HCT116 (cell line): ENCODE data around the gene C12orf57. TPM values are rescaled to one million over a fixed set of nuclear protein-coding genes. Genes with fewer than 3 reads are reported as not detected.

Experiments used
- ATAC-seq: fragments of 200-7000 bp; cut with Tn5 transposase; 2 replicates; pipeline ENCODE4 v1.9.1; 2020; ENCODE audit warnings: mild to moderate bottlenecking, moderate library complexity
- BruUV-seq: library from RNA; stranded (reverse); fragments of 400-500 nt; replicated peaks from 2 replicates; lab custom pipeline; 2021; lab: Mats Ljungman, UMichigan
- CTCF ChIA-PET: fragments of 300-600 bp; sonication (Branson Sonifier 250); formaldehyde crosslinking; loops from one replicate; lab custom pipeline; 2021; ENCODE audit warnings: antibody characterized with exemption; lab: Charles Lee
- POLR2A ChIA-PET: fragments of 300-600, 350-600 bp; sonication (Branson Sonifier 250); formaldehyde crosslinking; loops from one replicate; lab custom pipeline; 2021; ENCODE audit warnings: antibody characterized with exemption; lab: Charles Lee
- RAD21 ChIA-PET, 2 experiments: fragments of 300-600 bp; sonication (Branson Sonifier 250); formaldehyde crosslinking; loops; one replicate each; lab custom pipeline; 2023; ENCODE audit warnings: low total read pairs in 2 of 2; ENCODE audit not compliant: uncharacterized antibody in 2 of 2, unreplicated experiment in 2 of 2, low non-redundant PET in 1 of 2; lab: Charles Lee
- DNase-seq: peaks from one replicate; pipeline ENCODE4 v3.0.0-alpha.2; 2010; ENCODE audit warnings: low read depth, low spot score
- H2AFZ ChIP-seq: fragments of 200-600 bp; shearing (Covaris generic), sonication (generic); 2 replicates; pipeline ENCODE4 v1.6.1; 2017; ENCODE audit warnings: low read depth, mixed run types, mixed read lengths, antibody characterized with exemption, low read length; ENCODE audit not compliant: poor library complexity, severe bottlenecking
- H3K27ac ChIP-seq: 2 replicates; pipeline ENCODE4 v1.5.1; 2012; ENCODE audit warnings: low read depth, low read length
- H3K27me3 ChIP-seq: fragments of 200-600 bp; sonication (generic); 2 replicates; pipeline ENCODE4 v1.6.1; 2016; ENCODE audit warnings: mixed run types, low read length, mixed read lengths; ENCODE audit not compliant: insufficient read depth
- H3K36me3 ChIP-seq, 2 experiments: fragments of 200-500 bp in 1 of 2; fragments of 200-600 bp in 1 of 2; sonication (Bioruptor generic) in 1 of 2; sonication (generic) in 1 of 2; 2 replicates each; pipeline versions ENCODE4 v1.5.1 to v1.6.1; 2014 to 2016; ENCODE audit warnings: low read length in 2 of 2, inconsistent platforms in 1 of 2, mixed read lengths in 1 of 2, mixed run types in 1 of 2; ENCODE audit not compliant: insufficient read depth in 2 of 2, control insufficient read depth in 1 of 2
- H3K4me1 ChIP-seq, 2 experiments: fragments of 200-600 bp in 1 of 2; sonication (generic) in 1 of 2; 2 replicates each; pipeline versions ENCODE4 v1.5.1 to v1.6.1; 2012 to 2017; ENCODE audit warnings: low read length in 2 of 2, inconsistent platforms in 1 of 2, mild to moderate bottlenecking in 1 of 2, mixed read lengths in 1 of 2, mixed run types in 1 of 2, moderate library complexity in 1 of 2; ENCODE audit not compliant: insufficient read depth in 2 of 2, control insufficient read depth in 1 of 2
- H3K4me2 ChIP-seq: fragments of 200-600 bp; sonication (generic); 2 replicates; pipeline ENCODE4 v1.6.1; 2017; ENCODE audit warnings: mixed run types, low read length, mixed read lengths
- H3K4me3 ChIP-seq, 2 experiments: fragments of 200-600 bp in 1 of 2; sonication (generic) in 1 of 2; replicated peaks in 1 of 2; 2 replicates each; pipeline ENCODE4 v1.5.1; 2011 to 2016; ENCODE audit warnings: low read length in 2 of 2, control low read depth in 1 of 2, low read depth in 1 of 2, mild to moderate bottlenecking in 1 of 2, mixed read lengths in 1 of 2, mixed run types in 1 of 2
- H3K79me2 ChIP-seq: fragments of 200-600 bp; sonication (generic); 2 replicates; pipeline ENCODE4 v1.6.1; 2017; ENCODE audit warnings: mild to moderate bottlenecking, mixed run types, low read length, moderate library complexity, mixed read lengths; ENCODE audit not compliant: insufficient read depth
- H3K9ac ChIP-seq: fragments of 200-600 bp; sonication (generic); 2 replicates; pipeline ENCODE4 v1.6.1; 2016; ENCODE audit warnings: low read length, mixed read lengths
- H3K9me2 ChIP-seq: fragments of 200-600 bp; sonication (generic), shearing (Covaris generic); 2 replicates; pipeline ENCODE4 v1.6.1; 2017; ENCODE audit warnings: mixed run types, mild to moderate bottlenecking, moderate library complexity; ENCODE audit not compliant: insufficient read depth
- H3K9me3 ChIP-seq, 2 experiments: fragments of 200-500 bp in 1 of 2; fragments of 200-600 bp in 1 of 2; sonication (Bioruptor generic) in 1 of 2; sonication (generic) in 1 of 2; 2 replicates each; pipeline ENCODE4 v1.6.1; 2014 to 2017; ENCODE audit warnings: low read length in 2 of 2, mixed read lengths in 2 of 2, inconsistent platforms in 1 of 2, low read depth in 1 of 2, mild to moderate bottlenecking in 1 of 2, mixed run types in 1 of 2, moderate library complexity in 1 of 2; ENCODE audit not compliant: control insufficient read depth in 1 of 2, insufficient read depth in 1 of 2
- H4K20me1 ChIP-seq: fragments of 200-600 bp; sonication (generic), shearing (Covaris generic); 2 replicates; pipeline ENCODE4 v1.6.1; 2017; ENCODE audit warnings: mixed run types, mild to moderate bottlenecking, moderate library complexity; ENCODE audit not compliant: insufficient read depth
- CEBPB ChIP-seq: IDR thresholded peaks from 2 replicates; pipeline ENCODE4 v1.6.1; 2012; ENCODE audit warnings: low read depth
- JUND ChIP-seq: IDR thresholded peaks from 2 replicates; pipeline ENCODE4 v1.6.1; 2012
- POLR2A ChIP-seq: IDR thresholded peaks from 2 replicates; pipeline ENCODE4 v1.7.0; 2011; ENCODE audit warnings: borderline replicate concordance; ENCODE audit not compliant: insufficient read depth, insufficient read length; ENCODE audit errors: extremely low read depth
- POLR2AphosphoS5 ChIP-seq: IDR thresholded peaks from 2 replicates; pipeline ENCODE4 v1.6.1; 2011; ENCODE audit warnings: mild to moderate bottlenecking, low read depth, low read length, moderate library complexity
- RAD21 ChIP-seq: IDR thresholded peaks from 2 replicates; pipeline ENCODE4 v1.6.1; 2012; ENCODE audit warnings: low read depth, mild to moderate bottlenecking
- TCF7L2 ChIP-seq: IDR thresholded peaks from 2 replicates; pipeline ENCODE4 v1.7.0; 2011; ENCODE audit warnings: borderline replicate concordance, inconsistent platforms; ENCODE audit not compliant: insufficient read depth, insufficient read length; ENCODE audit errors: extremely low read depth
- YY1 ChIP-seq: IDR thresholded peaks from 2 replicates; pipeline ENCODE4 v1.6.1; 2011; ENCODE audit warnings: low read length, low read depth, moderate library complexity, mild to moderate bottlenecking; ENCODE audit not compliant: insufficient replicate concordance; ENCODE audit errors: extremely low read depth
- ZFX ChIP-seq: fragments of 450-650 bp; IDR thresholded peaks from 2 replicates; pipeline ENCODE4 v1.6.1; 2017
- intact Hi-C: fragments of 100-400 bp; cut with micrococcal nuclease; formaldehyde crosslinking; loops from 2 replicates; pipeline ENCODE4 v1.10.0; 2022
- total RNA-seq: library from RNA; stranded (reverse); gene quantifications from one replicate; pipeline ENCODE4 v1.2.1, GENCODE V29; 2021; ENCODE audit not compliant: unreplicated experiment
- TF ChIP-seq, protein P1 (sequence below): IDR thresholded peaks from 2 replicates; pipeline ENCODE4 v1.6.1; 2011; ENCODE audit warnings: mild to moderate bottlenecking, low read length, moderate library complexity; ENCODE audit not compliant: insufficient replicate concordance; ENCODE audit errors: extremely low read depth

Gene C12orf57
- total RNA-seq, 1 experiment from 2014 or later, result 202 TPM

DNA sequence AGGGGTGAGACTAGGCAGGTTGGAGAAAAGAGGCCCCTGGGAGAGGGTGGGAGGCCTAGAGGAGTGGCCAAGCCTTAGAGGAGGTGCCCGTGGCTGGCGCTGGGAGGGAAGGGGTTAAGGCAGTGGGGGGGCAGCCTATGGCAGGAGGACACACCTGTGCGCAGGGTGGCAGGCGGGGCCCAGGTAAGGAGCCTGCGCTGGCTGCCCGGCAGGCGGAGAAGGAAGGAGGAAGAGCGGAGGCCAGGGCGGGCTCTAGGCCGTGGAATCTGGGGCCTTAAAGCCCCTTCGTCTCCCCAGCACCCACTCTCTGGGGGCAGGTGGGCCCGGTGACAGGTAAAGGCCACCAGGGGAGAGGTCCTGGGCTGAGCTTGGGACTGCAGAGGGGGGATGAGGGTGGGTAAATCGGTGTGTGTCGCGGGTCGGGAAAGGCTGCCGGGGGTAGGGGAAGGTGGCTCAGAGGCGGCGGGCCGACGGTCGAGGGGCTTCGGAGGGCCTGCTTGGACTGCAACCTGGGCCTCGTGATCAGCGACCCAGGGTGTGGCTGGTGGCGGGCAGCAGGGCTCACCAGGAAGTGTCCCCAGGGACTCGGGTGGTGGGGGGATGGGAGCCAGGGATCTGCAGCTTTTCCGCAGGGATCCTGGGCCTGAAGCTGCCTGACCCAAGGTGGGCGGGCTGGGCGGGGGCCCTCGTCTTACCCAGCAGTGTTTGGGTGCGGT lies 19.4 kb downstream of the C12orf57 start:
- Histone ChIP-seq H4K20me1 (peaks cover 8% of the 10 kb centered on the region; the same call in 1 of the 2 replicates), H3K9ac (peak overlapping the region; percentile 100), H3K27ac (peak overlapping the region; percentile 97), H2AFZ (no peak overlapping the region), H3K9me2 (no peaks in the 10 kb centered on the region)
- POLR2A ChIA-PET, result interaction anchor here (1.1 to 9.9 kb wide), 11 partner anchors 16 to 240 kb away, joined by 3 to 269 read pairs (median 9); partner anchors contain the start of genes C12orf57, C1RL, COPS7A and LPCAT3
- BruUV-seq, result no TSS peak
- intact Hi-C loops, result loop anchor here (5.0 kb wide), 1 partner anchor 211 kb away; the partner anchor contains the start of gene MLF2
- TF ChIP-seq POLR2AphosphoS5 (peak; percentile 98), POLR2A (peak; percentile 82), JUND (no peak), RAD21 (no peak), CEBPB (no peak), TCF7L2 (peak; percentile 44), YY1 (peak; percentile 46), ZFX (peak; percentile 65; the same call in 1 of the 2 replicates)
- TF ChIP-seq, protein P1, sequence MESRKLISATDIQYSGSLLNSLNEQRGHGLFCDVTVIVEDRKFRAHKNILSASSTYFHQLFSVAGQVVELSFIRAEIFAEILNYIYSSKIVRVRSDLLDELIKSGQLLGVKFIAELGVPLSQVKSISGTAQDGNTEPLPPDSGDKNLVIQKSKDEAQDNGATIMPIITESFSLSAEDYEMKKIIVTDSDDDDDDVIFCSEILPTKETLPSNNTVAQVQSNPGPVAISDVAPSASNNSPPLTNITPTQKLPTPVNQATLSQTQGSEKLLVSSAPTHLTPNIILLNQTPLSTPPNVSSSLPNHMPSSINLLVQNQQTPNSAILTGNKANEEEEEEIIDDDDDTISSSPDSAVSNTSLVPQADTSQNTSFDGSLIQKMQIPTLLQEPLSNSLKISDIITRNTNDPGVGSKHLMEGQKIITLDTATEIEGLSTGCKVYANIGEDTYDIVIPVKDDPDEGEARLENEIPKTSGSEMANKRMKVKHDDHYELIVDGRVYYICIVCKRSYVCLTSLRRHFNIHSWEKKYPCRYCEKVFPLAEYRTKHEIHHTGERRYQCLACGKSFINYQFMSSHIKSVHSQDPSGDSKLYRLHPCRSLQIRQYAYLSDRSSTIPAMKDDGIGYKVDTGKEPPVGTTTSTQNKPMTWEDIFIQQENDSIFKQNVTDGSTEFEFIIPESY, result no peak
- TF ChIP-seq, all 23 proteins: peak for 5
- Histone ChIP-seq H3K27me3 (no peaks in the 10 kb centered on the region), H3K4me2 (peak overlapping the region; percentile 87), H3K9me3 (no peaks in the 10 kb centered on the region), H3K79me2 (peaks cover 50% of the 10 kb centered on the region), H3K4me3 (peak overlapping the region; percentile 96 to 99), H3K36me3 (peaks cover 10 to 27% of the 10 kb centered on the region in 2 experiments; a peak in 2 of 4 replicates), H3K4me1 (peaks cover 29 to 67% of the 10 kb centered on the region in 2 experiments)
- DNase-seq (peak; percentile 89), ATAC-seq (peak; percentile 72)
- ChIA-PET CTCF (interaction anchor here (0.9 to 6.0 kb wide), 8 partner anchors 18 to 94 kb away, joined by 3 to 101 read pairs (median 10); partner anchors contain the start of genes C12orf57, RNU7-1 and SPSB2), RAD21 (interaction anchor here in 1 of 2 experiments (1.5 to 4.0 kb wide), 2 partner anchors 18 to 38 kb away, joined by 3 to 22 read pairs; no protein-coding TSS in a partner anchor)
